HepG2 (cell line): Measurements from ENCODE around the gene KAZN.

Experiments used
- CAMTA2 ChIP-seq: sonication (generic); formaldehyde crosslinking; IDR thresholded peaks from 2 replicates; pipeline ENCODE4 v1.4.0; 2020; ENCODE audit warnings: mild to moderate bottlenecking, missing genetic modification reagents, borderline replicate concordance
- CENPT ChIP-seq: sonication (generic); formaldehyde crosslinking; IDR thresholded peaks from 2 replicates; pipeline ENCODE4 v1.8.0; 2022; ENCODE audit warnings: low read depth, mild to moderate bottlenecking, moderate library complexity, missing genetic modification reagents
- EZH2 ChIP-seq: conservative IDR thresholded peaks from 2 replicates; pipeline ENCODE4 v1.6.1; 2012; ENCODE audit warnings: mild to moderate bottlenecking, low read depth, low read length, moderate library complexity
- FOXK1 ChIP-seq: sonication (generic); formaldehyde crosslinking; IDR thresholded peaks from 2 replicates; pipeline ENCODE4 v1.4.0; 2020; ENCODE audit warnings: low read depth, missing genetic modification reagents, borderline replicate concordance
- HIVEP1 ChIP-seq: sonication (generic); formaldehyde crosslinking; IDR thresholded peaks from 2 replicates; pipeline ENCODE4 v1.4.0; 2020; ENCODE audit warnings: mild to moderate bottlenecking, missing genetic modification reagents
- KAT7 ChIP-seq: IDR thresholded peaks from 2 replicates; pipeline ENCODE4 v1.6.1; 2018; ENCODE audit warnings: borderline replicate concordance, missing compliant biosample characterization
- KDM5A ChIP-seq: fragments of 200-600 bp; sonication (generic); IDR thresholded peaks from 2 replicates; pipeline ENCODE4 v1.7.0; 2018; ENCODE audit warnings: antibody characterized with exemption, mild to moderate bottlenecking, low read length, borderline replicate concordance
- POLR2A ChIP-seq, 2 experiments: IDR thresholded peaks; 2 replicates each; pipeline ENCODE4 v1.6.1; 2011; ENCODE audit warnings: low read depth in 2 of 2, low read length in 2 of 2, mild to moderate bottlenecking in 1 of 2, moderate library complexity in 1 of 2; ENCODE audit not compliant: insufficient read depth in 1 of 2
- ZBTB3 ChIP-seq: sonication (generic); formaldehyde crosslinking; IDR thresholded peaks from 2 replicates; pipeline ENCODE4 v1.4.0; 2020; ENCODE audit warnings: low read depth, mild to moderate bottlenecking, moderate library complexity, missing genetic modification reagents, borderline replicate concordance
- TF ChIP-seq, protein P1 (sequence below): conservative IDR thresholded peaks from 2 replicates; pipeline ENCODE4 v1.6.1; 2018; ENCODE audit warnings: missing genetic modification reagents
- TF ChIP-seq, protein P2 (sequence below): sonication (generic); IDR thresholded peaks from 2 replicates; pipeline ENCODE4 v1.6.1; 2016; ENCODE audit warnings: low read depth, borderline replicate concordance
- TF ChIP-seq, protein P3 (sequence below): sonication (generic); formaldehyde crosslinking; IDR thresholded peaks from 2 replicates; pipeline ENCODE4 v1.8.1; 2023; ENCODE audit warnings: missing genetic modification reagents, mild to moderate bottlenecking, borderline replicate concordance
- TF ChIP-seq, protein P4 (sequence below): sonication (generic); formaldehyde crosslinking; IDR thresholded peaks from 2 replicates; pipeline ENCODE4 v1.8.1; 2022; ENCODE audit warnings: mild to moderate bottlenecking, missing genetic modification reagents

DNA sequence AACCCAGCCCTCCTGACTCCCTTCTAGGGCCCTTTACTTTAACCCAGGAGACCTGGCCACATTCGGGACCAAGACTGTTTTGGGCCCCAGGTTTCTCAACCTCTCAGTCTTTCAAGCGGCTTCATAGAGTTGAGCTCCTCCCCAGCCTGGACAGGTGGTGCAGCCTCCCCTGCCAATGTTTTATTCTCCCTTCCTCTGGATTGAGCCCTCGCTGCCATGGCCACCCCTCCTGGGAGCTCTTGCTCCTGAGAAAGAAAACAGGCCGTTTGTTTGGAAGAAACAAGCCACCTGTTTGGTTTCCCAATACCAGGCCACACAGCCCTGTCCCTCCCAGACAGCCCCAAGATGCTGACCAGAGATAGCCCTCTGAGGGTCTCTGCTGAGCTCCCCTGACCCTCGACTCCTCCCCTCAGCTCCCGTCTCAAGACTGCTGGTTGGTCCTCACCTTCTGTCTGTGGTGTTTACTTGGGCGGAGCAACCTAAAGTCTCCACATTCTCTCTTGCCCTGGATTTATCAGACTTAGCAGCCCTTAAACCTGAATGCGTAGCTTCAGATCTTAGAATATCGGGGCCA, 558.4 kb downstream of the KAZN start:
- TF ChIP-seq, protein P1, sequence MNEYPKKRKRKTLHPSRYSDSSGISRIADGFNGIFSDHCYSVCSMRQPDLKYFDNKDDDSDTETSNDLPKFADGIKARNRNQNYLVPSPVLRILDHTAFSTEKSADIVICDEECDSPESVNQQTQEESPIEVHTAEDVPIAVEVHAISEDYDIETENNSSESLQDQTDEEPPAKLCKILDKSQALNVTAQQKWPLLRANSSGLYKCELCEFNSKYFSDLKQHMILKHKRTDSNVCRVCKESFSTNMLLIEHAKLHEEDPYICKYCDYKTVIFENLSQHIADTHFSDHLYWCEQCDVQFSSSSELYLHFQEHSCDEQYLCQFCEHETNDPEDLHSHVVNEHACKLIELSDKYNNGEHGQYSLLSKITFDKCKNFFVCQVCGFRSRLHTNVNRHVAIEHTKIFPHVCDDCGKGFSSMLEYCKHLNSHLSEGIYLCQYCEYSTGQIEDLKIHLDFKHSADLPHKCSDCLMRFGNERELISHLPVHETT (CRISPR knock-in tag) = no peak
- TF ChIP-seq, protein P2, sequence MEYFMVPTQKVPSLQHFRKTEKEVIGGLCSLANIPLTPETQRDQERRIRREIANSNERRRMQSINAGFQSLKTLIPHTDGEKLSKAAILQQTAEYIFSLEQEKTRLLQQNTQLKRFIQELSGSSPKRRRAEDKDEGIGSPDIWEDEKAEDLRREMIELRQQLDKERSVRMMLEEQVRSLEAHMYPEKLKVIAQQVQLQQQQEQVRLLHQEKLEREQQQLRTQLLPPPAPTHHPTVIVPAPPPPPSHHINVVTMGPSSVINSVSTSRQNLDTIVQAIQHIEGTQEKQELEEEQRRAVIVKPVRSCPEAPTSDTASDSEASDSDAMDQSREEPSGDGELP = no peak
- TF ChIP-seq HIVEP1 (no peak), KDM5A (no peak), POLR2A (IDR thresholded peaks at IDR 0.05; ENCODE audit: insufficient read depth in 1 of 2, low read depth in 2 of 2, low read length in 2 of 2) (no peak), CAMTA2 (CRISPR knock-in tag) (no peak), FOXK1 (no peak), CENPT (CRISPR knock-in tag) (no peak), EZH2 (no peak), ZBTB3 (CRISPR knock-in tag) (no peak), KAT7 (CRISPR knock-in tag) (no peak)
- TF ChIP-seq, protein P3, sequence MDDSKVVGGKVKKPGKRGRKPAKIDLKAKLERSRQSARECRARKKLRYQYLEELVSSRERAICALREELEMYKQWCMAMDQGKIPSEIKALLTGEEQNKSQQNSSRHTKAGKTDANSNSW (CRISPR knock-in tag) = no peak
- TF ChIP-seq, protein P4, sequence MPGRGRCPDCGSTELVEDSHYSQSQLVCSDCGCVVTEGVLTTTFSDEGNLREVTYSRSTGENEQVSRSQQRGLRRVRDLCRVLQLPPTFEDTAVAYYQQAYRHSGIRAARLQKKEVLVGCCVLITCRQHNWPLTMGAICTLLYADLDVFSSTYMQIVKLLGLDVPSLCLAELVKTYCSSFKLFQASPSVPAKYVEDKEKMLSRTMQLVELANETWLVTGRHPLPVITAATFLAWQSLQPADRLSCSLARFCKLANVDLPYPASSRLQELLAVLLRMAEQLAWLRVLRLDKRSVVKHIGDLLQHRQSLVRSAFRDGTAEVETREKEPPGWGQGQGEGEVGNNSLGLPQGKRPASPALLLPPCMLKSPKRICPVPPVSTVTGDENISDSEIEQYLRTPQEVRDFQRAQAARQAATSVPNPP (CRISPR knock-in tag) = no peak
